Colonic mucosa (tissue), 4 donors: Measurements from ENCODE around the gene CHN2. TPM values are rescaled to one million over a fixed set of nuclear protein-coding genes. Genes with fewer than 3 reads are reported as not detected.

ENCODE experiments used
- DNase-seq: peaks from one replicate; pipeline ENCODE4 v3.0.0-alpha.2; 2020
- H3K27ac ChIP-seq: fragments of 200-600 bp; one replicate; pipeline ENCODE4 v1.8.0; 2021
- H3K27me3 ChIP-seq: fragments of 200-600 bp; one replicate; pipeline ENCODE4 v1.8.0; 2021
- H3K36me3 ChIP-seq: fragments of 200-600 bp; one replicate; pipeline ENCODE4 v1.8.0; 2021
- H3K4me1 ChIP-seq: fragments of 200-600 bp; one replicate; pipeline ENCODE4 v1.8.0; 2021; ENCODE audit warnings: mild to moderate bottlenecking
- H3K4me3 ChIP-seq: fragments of 200-600 bp; one replicate; pipeline ENCODE4 v1.8.0; 2021
- H3K9ac ChIP-seq, 2 donors: one replicate each; pipeline ENCODE4 v1.7.0; 2013; ENCODE audit warnings: control low read depth in 2 of 2, low read depth in 2 of 2, low read length in 2 of 2
- H3K9me3 ChIP-seq: fragments of 200-600 bp; one replicate; pipeline ENCODE4 v1.8.0; 2021
- intact Hi-C: fragments of 100-400 bp; cut with DNase I; formaldehyde crosslinking; loops from one replicate; pipeline ENCODE4 v1.14.1; 2022
- total RNA-seq, 2 donors: library from RNA; stranded (reverse); fragmentation: NEBNext Ultra II Directional in 1 of 2; extraction: Animal tissue kit (Norgen Biotek cat#: 25700) in 1 of 2; gene quantifications; one replicate each; pipeline ENCODE4 v1.2.1, GENCODE V29; 2021
- TF ChIP-seq, protein P1 (sequence below): fragments of 200-600 bp; IDR thresholded peaks from one replicate; pipeline ENCODE4 v1.8.0; 2022; ENCODE audit warnings: antibody characterized with exemption, mild to moderate bottlenecking
- donor health status: healthy.
- donor health status: DM: no; HTN: no; CAD: no.
- donor health status: DM: no; HTN: no; CAD: no.

CHN2 gene
- total RNA-seq, 2 donors from 2014 or later: 12.8 to 19.8 TPM

DNA sequence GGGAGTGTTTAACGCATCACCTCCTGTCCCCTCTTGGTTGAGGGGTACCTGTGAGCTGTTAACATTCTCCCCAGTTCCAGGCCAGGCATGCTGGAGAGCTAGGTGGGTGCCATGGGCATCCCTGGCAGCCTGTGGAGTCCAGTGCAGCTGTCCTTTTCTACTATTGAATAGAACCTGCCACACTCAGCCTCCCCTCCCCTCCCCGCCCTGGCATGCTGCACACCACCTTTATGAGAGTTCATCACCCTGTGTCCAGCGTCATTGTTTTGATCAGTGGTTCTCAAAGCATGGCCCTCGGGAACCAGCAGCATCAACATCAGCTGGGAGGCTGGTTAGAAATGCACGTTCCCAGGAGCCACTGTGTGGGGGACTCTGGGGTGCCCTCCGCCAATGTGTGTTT is 211.8 kb downstream of the CHN2 start:
- Histone ChIP-seq H3K4me3 (no peak overlapping the region), H3K36me3 (no peaks in the 10 kb centered on the region), H3K27me3 (no peaks in the 10 kb centered on the region), H3K27ac (no peak overlapping the region), H3K9me3 (no peaks in the 10 kb centered on the region), H3K9ac (peak overlapping the region in 1 of 2 donors; percentile 13), H3K4me1 (no peaks in the 10 kb centered on the region)
- DNase-seq: no peak
- TF ChIP-seq, protein P1, sequence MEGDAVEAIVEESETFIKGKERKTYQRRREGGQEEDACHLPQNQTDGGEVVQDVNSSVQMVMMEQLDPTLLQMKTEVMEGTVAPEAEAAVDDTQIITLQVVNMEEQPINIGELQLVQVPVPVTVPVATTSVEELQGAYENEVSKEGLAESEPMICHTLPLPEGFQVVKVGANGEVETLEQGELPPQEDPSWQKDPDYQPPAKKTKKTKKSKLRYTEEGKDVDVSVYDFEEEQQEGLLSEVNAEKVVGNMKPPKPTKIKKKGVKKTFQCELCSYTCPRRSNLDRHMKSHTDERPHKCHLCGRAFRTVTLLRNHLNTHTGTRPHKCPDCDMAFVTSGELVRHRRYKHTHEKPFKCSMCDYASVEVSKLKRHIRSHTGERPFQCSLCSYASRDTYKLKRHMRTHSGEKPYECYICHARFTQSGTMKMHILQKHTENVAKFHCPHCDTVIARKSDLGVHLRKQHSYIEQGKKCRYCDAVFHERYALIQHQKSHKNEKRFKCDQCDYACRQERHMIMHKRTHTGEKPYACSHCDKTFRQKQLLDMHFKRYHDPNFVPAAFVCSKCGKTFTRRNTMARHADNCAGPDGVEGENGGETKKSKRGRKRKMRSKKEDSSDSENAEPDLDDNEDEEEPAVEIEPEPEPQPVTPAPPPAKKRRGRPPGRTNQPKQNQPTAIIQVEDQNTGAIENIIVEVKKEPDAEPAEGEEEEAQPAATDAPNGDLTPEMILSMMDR: no peak
- intact Hi-C loops: loop anchor here (5.0 kb wide), 2 partner anchors 214 to 294 kb away; partner anchors contain the start of gene CHN2

- Histone ChIP-seq H3K4me1 (no peaks in the 10 kb centered on the region), H3K4me3 (no peak overlapping the region), H3K9ac (no peak overlapping the region), H3K36me3 (no peaks in the 10 kb centered on the region), H3K27me3 (no peaks in the 10 kb centered on the region), H3K9me3 (no peaks in the 10 kb centered on the region), H3K27ac (no peak overlapping the region)
- DNase-seq: peak; percentile 80
- TF ChIP-seq, protein P1: peak; percentile 78
- intact Hi-C loops: loop anchor here (5.0 kb wide), 2 partner anchors 217 to 297 kb away; partner anchors contain the start of gene CHN2
These were observed 214.3 kb downstream of the CHN2 start for GRCh38 chr7:29408841-29409243.

DNA sequence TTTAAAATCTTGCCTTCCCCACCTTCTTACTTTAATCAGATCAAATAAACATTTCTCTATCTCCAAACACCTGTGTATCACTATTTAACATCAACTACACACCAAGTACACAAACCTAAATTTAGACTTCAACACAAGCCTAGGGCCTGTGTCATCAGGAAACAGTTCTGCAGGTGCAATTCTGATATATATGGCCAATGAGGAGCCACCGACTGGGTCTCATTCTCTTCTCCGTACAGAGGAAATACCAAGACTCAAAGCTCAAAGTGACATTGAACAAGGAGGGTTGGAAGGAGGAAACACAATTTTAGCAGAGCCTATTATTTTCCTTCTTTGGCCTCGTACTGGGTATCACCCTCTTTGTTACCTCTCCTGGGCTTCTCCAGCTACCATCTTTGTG is 216.4 kb downstream of the CHN2 start:
- DNase-seq: no peak
- H3K9me3 ChIP-seq: no peaks in the 10 kb centered on the region
- H3K27ac ChIP-seq: no peak overlapping the region
- no peak overlapping the region for H3K9ac ChIP-seq
- H3K4me3 ChIP-seq: no peak overlapping the region
- TF ChIP-seq, protein P1: no peak
- intact Hi-C loops: no loop called here
- no peaks in the 10 kb centered on the region for H3K27me3 ChIP-seq
- H3K36me3 ChIP-seq: no peaks in the 10 kb centered on the region
- no peaks in the 10 kb centered on the region for H3K4me1 ChIP-seq

DNA sequence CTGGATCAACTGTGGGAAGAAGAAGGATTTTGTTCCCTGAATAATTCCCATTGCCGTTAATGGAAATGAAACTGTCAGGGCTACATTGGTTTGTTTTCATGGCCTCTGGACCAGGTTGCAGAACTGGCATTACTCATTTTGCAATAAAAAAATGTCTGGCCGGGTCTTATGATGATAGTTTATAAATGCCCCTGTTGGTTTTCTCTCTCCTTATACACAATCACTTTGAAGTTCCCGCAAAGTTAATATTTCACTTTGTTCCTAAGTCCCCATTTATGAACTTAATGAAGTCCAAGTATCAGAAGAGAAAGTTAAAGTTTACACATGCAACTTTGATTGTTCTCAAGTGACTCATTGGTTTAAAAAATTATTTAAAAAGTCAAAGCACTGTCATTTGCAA is 218.3 kb downstream of the CHN2 start:
- DNase-seq: no peak
- Histone ChIP-seq H3K9ac (no peak overlapping the region), H3K9me3 (no peaks in the 10 kb centered on the region), H3K4me1 (no peaks in the 10 kb centered on the region), H3K27me3 (no peaks in the 10 kb centered on the region), H3K4me3 (no peak overlapping the region), H3K36me3 (no peaks in the 10 kb centered on the region), H3K27ac (no peak overlapping the region)
- intact Hi-C loops: no loop called here
- TF ChIP-seq, protein P1: no peak

DNA sequence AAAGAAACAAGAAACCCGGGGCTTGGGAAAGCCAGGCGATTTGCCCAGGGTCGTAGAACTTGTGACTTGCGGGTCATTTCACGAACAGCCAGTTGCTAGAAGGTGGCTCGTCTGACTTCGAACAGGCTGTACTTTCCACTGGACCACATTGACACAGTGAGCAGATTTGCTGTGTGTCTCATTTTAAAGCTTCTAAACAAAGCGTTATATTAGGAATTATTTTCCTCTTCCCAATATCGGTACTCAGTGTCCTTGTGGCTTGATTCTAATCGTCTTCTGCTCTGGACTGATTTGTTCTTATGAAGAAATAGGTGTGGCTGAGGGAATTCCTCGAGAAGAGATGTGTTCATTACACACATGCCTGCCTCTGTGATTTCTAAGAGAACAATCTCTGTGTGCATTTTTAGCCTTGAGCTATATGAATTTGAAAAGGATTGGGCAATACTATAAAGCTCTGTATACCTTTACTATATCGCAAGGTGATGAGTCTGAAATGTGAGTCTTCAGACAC is 219.1 kb downstream of the CHN2 start:
- Histone ChIP-seq H3K27me3 (no peaks in the 10 kb centered on the region), H3K4me3 (no peak overlapping the region), H3K9me3 (no peaks in the 10 kb centered on the region), H3K36me3 (no peaks in the 10 kb centered on the region), H3K27ac (no peak overlapping the region), H3K9ac (no peak overlapping the region), H3K4me1 (no peaks in the 10 kb centered on the region)
- no peak for DNase-seq
- TF ChIP-seq, protein P1: no peak
- intact Hi-C loops: loop anchor here (2.0 kb wide), 1 partner anchor 489 kb away; no protein-coding TSS in a partner anchor
